Measurements from ENCODE around the gene ITGAX.

DNA sequence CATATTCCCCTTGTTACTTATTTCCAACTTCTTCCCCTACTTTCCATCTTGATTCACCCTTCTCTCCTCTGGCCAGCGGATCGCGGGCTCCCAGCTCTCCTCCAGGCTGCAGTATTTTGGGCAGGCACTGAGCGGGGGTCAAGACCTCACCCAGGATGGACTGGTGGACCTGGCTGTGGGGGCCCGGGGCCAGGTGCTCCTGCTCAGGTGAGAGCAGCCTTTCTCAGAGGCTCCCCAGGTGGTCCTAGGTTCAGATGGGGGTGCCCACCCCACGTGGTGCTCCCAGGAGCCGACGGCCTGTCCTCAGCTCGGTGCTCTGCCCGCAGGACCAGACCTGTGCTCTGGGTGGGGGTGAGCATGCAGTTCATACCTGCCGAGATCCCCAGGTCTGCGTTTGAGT, 16.0 kb downstream of the ITGAX start:
- TF ChIP-seq RAD21 (IDR thresholded peaks at IDR 0.05 in 1 of 2, conservative IDR thresholded peaks at IDR 0.05 in 1 of 2; ENCODE audit: low read depth in 2 of 2, low read length in 2 of 2) (no peak), POU5F1 (IDR thresholded peaks at IDR 0.05; ENCODE audit: low read depth, low read length) (no peak), POLR2AphosphoS5 (IDR thresholded peaks at IDR 0.05; ENCODE audit: low read depth, low read length) (no peak), RXRA (IDR thresholded peaks at IDR 0.05; ENCODE audit: insufficient read depth, low read depth, low read length) (no peak), SUZ12 (IDR thresholded peaks at IDR 0.05; ENCODE audit: low read length) (no peak), POLR2A (IDR thresholded peaks at IDR 0.05; ENCODE audit: control extremely low read depth in 1 of 2, low read depth in 2 of 2, low read length in 2 of 2) (no peak), SP2 (IDR thresholded peaks at IDR 0.05; ENCODE audit: low read length) (no peak)
- TF ChIP-seq, protein P1, sequence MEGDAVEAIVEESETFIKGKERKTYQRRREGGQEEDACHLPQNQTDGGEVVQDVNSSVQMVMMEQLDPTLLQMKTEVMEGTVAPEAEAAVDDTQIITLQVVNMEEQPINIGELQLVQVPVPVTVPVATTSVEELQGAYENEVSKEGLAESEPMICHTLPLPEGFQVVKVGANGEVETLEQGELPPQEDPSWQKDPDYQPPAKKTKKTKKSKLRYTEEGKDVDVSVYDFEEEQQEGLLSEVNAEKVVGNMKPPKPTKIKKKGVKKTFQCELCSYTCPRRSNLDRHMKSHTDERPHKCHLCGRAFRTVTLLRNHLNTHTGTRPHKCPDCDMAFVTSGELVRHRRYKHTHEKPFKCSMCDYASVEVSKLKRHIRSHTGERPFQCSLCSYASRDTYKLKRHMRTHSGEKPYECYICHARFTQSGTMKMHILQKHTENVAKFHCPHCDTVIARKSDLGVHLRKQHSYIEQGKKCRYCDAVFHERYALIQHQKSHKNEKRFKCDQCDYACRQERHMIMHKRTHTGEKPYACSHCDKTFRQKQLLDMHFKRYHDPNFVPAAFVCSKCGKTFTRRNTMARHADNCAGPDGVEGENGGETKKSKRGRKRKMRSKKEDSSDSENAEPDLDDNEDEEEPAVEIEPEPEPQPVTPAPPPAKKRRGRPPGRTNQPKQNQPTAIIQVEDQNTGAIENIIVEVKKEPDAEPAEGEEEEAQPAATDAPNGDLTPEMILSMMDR (IDR thresholded peaks at IDR 0.05; ENCODE audit: control extremely low read depth in 1 of 3, insufficient read depth in 1 of 3, low read depth in 1 of 3, low read length in 3 of 3): no peak
- TF ChIP-seq, protein P2, sequence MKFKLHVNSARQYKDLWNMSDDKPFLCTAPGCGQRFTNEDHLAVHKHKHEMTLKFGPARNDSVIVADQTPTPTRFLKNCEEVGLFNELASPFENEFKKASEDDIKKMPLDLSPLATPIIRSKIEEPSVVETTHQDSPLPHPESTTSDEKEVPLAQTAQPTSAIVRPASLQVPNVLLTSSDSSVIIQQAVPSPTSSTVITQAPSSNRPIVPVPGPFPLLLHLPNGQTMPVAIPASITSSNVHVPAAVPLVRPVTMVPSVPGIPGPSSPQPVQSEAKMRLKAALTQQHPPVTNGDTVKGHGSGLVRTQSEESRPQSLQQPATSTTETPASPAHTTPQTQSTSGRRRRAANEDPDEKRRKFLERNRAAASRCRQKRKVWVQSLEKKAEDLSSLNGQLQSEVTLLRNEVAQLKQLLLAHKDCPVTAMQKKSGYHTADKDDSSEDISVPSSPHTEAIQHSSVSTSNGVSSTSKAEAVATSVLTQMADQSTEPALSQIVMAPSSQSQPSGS (IDR thresholded peaks at IDR 0.05; ENCODE audit: low read length): no peak

Measured in H1 (cell line).